A673 (cell line): ENCODE measurements around the gene EDN3.

Experiments
- EZH2 ChIP-seq: fragments of 200-600 bp; sonication (generic); IDR thresholded peaks from 2 replicates; pipeline ENCODE4 v1.6.1; 2017; ENCODE audit warnings: borderline replicate concordance, low read depth, mild to moderate bottlenecking, mixed read lengths, antibody characterized with exemption, low read length; ENCODE audit not compliant: poor library complexity, severe bottlenecking
- TF ChIP-seq, protein P1 (sequence below): fragments of 300-800, 200-600 bp; sonication (generic); conservative IDR thresholded peaks from 2 replicates; pipeline ENCODE4 v1.5.1; 2017; ENCODE audit warnings: low read depth, mild to moderate bottlenecking, antibody characterized with exemption, low read length, moderate library complexity, mixed read lengths

DNA sequence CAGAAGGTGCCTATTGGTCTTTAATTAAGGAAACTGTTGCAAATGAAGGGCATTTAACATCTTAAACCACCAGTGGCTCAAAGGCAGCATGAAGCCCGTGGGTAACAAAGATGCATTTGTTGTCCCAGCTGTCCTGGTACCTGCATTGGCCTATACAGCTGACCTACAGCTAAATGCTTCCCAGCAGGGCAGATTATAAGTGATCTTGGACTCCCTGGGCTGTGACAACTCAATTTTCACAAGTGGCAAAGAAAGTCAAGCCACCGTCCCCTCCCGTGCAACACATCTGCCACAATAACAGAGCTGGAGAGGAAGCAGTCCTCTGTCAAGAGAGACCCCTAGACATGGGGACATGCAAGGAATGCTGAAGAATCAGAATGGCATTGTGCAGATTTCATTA, 31.5 kb upstream of the EDN3 start:
- TF ChIP-seq, protein P1, sequence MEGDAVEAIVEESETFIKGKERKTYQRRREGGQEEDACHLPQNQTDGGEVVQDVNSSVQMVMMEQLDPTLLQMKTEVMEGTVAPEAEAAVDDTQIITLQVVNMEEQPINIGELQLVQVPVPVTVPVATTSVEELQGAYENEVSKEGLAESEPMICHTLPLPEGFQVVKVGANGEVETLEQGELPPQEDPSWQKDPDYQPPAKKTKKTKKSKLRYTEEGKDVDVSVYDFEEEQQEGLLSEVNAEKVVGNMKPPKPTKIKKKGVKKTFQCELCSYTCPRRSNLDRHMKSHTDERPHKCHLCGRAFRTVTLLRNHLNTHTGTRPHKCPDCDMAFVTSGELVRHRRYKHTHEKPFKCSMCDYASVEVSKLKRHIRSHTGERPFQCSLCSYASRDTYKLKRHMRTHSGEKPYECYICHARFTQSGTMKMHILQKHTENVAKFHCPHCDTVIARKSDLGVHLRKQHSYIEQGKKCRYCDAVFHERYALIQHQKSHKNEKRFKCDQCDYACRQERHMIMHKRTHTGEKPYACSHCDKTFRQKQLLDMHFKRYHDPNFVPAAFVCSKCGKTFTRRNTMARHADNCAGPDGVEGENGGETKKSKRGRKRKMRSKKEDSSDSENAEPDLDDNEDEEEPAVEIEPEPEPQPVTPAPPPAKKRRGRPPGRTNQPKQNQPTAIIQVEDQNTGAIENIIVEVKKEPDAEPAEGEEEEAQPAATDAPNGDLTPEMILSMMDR = no peak
- TF ChIP-seq EZH2 = no peak
